Stimulated activated CD8-positive, alpha-beta memory T cell treated with anti-CD3 and anti-CD28 coated beads, Interleukin-15, amount 100 ng/mL, for 24 hours (primary cell): ENCODE data around the gene OR13J1.

Experiments
- DNase-seq: peaks from one replicate; pipeline ENCODE4 v3.0.0-alpha.2; 2020; ENCODE audit warnings: low read depth

The OR13J1 gene

DNA sequence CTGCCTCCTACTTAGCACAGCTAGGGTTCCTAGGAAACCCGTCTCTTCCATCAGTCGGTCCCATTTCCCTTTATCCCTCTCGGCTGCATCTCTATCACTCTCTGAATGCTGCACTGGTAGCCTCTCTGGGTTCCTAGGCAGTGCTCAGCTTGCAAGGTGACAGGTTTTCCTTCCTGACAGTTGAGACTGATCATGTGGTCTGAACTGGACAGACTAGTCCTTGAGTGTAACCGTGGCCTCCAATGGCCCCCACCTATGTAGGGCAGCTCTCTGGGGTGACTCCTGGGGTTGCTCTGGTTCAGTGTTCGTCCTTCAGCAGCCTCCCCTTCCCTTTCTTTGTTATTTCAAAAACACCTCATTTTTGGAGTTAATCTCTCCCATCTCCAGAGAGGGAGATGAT is 37.4 kb downstream of the OR13J1 start:
- no peak for DNase-seq

DNA sequence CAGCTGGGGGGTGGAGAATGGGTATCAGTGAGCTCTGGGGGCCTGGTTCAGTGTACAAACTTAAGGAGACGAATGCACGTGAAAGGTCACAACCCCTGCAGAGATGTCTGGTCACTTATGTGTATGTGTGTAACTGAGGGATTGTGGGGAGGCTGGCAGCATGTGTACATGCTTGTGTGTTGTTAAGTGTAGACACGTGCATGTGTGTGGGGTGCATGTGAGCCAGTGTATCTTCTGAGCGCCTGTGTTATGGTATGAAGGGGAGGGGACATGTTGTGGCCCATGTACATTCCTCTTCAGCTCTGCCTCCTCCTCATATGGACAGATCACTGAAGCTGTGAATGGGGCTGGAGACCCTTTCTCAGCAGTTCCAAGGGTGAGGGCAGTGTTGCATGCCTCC is 39.2 kb downstream of the OR13J1 start:
- DNase-seq, result no peak

DNA sequence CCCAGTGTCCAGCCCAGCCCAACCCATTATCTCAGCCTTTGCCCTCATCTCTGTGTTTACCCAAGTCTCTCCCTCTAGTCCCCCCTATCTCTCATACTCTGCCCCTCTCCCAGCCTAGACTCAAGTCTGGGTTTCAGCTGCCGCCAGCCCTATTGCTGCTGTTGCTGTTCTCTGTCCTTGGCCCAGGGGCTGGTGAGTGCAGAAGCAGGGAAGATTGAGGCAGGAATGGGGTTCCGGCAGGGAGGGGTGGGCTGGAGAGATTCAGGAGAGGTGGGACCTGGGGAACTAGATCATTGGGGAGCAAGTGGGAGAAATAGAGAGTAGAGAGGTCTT is 40.5 kb downstream of the OR13J1 start:
- DNase-seq, result no peak

DNA sequence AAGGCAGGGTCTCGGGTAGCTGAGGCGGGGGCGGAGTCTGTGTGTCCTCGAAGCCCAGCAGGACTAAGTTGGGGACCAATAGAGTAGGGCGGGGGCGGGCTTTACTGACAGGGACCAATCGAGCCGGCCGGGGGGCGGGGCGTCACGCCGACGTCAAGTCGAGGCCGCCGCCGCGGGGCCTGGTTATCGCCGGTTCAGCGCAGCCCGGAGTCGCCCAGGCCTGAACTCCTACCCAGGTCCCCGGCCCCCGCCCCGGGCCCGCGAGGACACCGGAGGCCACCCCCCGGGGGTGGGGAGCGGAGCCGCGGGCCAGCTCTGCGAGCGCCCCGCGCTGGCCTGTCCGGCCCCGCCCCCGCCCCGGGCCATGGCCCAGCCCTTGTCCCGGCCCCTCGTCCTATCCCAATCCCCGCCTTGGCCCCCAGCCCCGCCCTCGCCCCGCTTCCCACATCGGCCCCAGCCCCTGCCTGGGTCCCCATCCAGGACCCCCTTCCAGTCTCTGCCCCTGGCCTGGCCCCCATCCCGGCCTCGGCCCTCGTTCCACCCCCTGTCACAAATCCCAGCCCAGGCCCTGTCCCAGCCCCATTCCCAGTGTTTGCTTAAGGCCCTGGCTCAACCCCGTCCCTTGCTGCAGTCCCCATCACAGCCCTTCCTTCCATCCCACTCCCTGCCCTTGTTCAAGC is 41.0 kb downstream of the OR13J1 start, which contains the start of gene TMEM8B:
TMEM8B (plus strand) TSS at position 145 of the 680 bp plus-strand sequence; CDS start at position 365, 220 bp downstream.
- DNase-seq, result peak; percentile 76

DNA sequence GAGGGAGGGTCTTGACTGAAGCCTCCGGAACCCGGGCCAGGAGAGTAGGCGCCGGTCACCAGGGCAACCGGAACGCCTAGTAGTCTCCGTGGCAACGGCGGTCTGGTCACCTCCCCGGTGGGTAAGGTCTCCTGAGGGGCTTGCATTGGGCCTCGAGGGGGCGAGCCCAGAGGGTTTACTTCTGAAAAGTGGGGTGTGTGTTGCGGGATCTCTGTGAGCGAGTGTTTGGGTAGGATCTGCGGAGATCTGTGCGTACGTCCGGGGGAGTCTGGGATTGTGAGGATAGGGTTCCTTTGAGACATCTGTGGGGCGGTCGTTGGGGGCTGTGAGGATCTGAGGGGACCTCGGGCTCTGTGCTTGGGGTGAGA is 41.5 kb downstream of the OR13J1 start, which contains the start of gene FAM221B:
FAM221B (minus strand) TSS at position 17 of the 368 bp plus-strand sequence. CDS start 2,571 bp downstream, outside the sequence.
- DNase-seq, result no peak

DNA sequence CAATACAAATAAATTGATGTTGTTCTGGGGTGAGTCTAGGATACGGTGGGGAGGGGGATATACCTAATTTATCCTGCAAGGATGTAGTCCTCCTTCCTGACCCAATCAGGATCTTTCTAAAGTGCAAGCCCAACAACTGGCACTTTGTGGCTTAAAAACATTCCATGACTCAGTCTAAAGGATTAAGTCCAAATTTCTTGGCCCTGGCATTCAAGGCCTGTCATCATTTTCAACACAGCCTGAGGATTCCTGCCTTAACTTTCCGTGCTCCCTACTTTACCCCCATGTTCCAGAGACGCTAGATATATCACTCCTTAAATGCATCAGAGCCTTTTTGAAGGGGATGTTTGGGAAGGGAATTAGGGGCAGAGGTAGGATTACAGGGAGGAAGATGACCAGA is 42.7 kb downstream of the OR13J1 start:
- DNase-seq, result no peak

DNA sequence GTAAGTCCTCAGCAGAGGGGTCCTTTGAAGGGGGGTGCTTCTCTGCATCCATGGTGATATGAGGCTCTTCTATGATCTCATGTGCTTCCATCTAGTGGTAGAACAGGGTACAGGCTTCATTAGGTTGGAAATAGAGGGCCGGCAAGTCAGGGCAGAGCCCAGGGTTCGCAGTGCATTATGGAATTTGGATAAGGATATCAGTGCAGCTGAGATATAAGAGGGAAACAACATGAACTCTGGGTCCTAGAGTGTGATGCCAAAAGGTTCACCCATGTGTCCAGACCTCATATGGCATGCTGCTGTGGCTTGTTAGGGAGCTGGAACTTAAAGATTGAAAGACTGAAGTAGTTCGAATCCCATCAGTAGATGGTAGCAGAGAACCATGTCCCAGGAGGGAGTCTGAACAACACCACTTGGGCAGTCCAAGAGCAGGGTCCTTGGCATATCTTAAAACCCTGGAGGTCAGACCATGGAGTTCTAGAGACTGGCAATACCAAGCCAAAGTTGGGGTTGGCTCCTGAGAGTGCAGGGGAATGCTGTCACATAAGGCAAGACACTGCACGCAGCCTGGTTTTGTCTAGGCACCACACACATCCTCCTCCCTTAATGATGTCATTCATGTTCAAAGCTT is 44.0 kb downstream of the OR13J1 start:
- DNase-seq, result no peak

DNA sequence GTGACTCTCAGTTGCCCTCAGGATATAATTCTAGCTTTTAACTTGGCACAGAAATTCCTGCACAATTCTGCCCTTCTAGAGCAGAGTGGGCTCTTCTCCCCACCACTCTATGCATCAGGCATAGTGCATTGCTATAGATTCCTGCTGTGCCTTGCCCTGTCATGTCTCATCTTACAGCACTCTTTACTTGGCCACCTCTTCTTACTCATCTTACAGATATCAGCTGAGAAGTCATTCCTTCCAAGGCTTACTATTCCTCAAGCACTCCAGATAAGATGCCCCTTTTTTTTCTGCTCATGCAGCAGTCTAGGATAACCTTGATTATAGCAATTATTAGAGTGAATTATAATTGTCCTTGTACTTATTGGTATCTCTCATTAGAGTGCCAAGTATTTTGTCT is 47.3 kb downstream of the OR13J1 start:
- no peak for DNase-seq

DNA sequence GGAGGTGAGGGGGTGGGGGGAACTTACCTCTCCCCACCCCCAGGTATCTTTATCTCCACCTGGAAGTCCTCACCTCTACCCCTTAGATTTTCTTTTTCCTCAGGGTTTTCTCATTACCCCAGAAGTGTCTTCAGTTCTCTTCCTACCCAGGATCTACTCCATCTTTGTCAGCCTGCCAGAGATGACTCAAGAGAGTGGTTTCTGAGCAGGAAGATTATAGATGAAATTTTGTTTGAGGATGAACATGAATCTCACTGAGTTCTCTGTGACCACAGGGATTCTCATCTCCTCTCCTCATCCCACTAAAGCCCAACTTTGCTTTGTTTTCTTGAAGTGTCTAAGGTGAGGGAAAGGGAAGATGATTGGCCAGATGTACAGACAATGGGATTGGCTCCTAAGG is 50.1 kb downstream of the OR13J1 start:
- no peak for DNase-seq
